ENCODE results near the gene SORBS2. TPM values are rescaled to one million over a fixed set of nuclear protein-coding genes. Genes with fewer than 3 reads are reported as not detected.

Gene SORBS2
- total and polyA plus RNA-seq, 2 of the 8 experiments (the other 6 are each of a cell fraction or from before 2014, with no cell fraction given) = 73.0 to 87.1 TPM

GRCh38 chr4:185662030-185662778 lies 149.8 kb downstream of the SORBS2 start:
- no peak for DNase-seq (ENCODE audit: low read depth in 1 of 2, low spot score in 2 of 2)
- Histone ChIP-seq H2AK5ac (ENCODE audit: low read depth, low read length) (no peak overlapping the region), H3K9ac (replicated peaks in 1 of 4; ENCODE audit: extremely low read depth in 1 of 4, low read depth in 3 of 4, low read length in 3 of 4) (no peak overlapping the region), H2BK15ac (ENCODE audit: low read length) (no peak overlapping the region), H3K23me2 (ENCODE audit: low read depth, low read length) (no peaks in the 10 kb centered on the region), H3K27ac (ENCODE audit: low read depth, low read length) (no peak overlapping the region), H4K91ac (replicated peaks; ENCODE audit: insufficient read length, low read length) (no peak overlapping the region), H4K20me1 (replicated peaks in 1 of 2; ENCODE audit: control insufficient read depth in 1 of 2, insufficient read depth in 2 of 2, low read length in 2 of 2) (no peaks in the 10 kb centered on the region), H3K4me3 (ENCODE audit: extremely low read depth in 1 of 4, insufficient read depth in 2 of 4, low read depth in 3 of 4, low read length in 4 of 4) (no peak overlapping the region), H4K8ac (ENCODE audit: extremely low read depth, insufficient read depth, low read length) (no peak overlapping the region), H2AFZ (ENCODE audit: low read length) (no peak overlapping the region), H3K79me1 (ENCODE audit: low read depth, low read length) (no peaks in the 10 kb centered on the region; the same call in 1 of the 2 replicates), H3K9me3 (ENCODE audit: insufficient read depth in 2 of 2, low read depth in 1 of 2, low read length in 1 of 2) (no peaks in the 10 kb centered on the region), H3K27me3 (replicated peaks in 1 of 4; ENCODE audit: control insufficient read depth in 3 of 4, extremely low read depth in 1 of 4, insufficient read depth in 3 of 4, low read length in 3 of 4) (no peaks in the 10 kb centered on the region), H3K56ac (replicated peaks; ENCODE audit: insufficient read length, low read depth, low read length) (no peak overlapping the region), H2BK120ac (replicated peaks; ENCODE audit: low read depth, low read length) (no peak overlapping the region), H3K36me3 (ENCODE audit: control insufficient read depth in 2 of 4, insufficient read depth in 4 of 4, low read length in 3 of 4) (peaks cover 0 to 22% (median 3%) of the 10 kb centered on the region in 4 experiments; a peak in 4 of 8 replicates), H3K4me2 (ENCODE audit: insufficient read depth in 1 of 2, low read depth in 2 of 2, low read length in 2 of 2) (no peak overlapping the region), H3K18ac (ENCODE audit: extremely low read depth, low read length) (no peak overlapping the region), H2BK20ac (ENCODE audit: low read length) (no peak overlapping the region), H3K23ac (ENCODE audit: insufficient read length) (no peak overlapping the region), H3K4ac (replicated peaks; ENCODE audit: insufficient read length, low read depth, low read length) (no peak overlapping the region), H4K5ac (ENCODE audit: insufficient read length, low read depth, low read length) (no peak overlapping the region), H3K4me1 (replicated peaks in 1 of 4; ENCODE audit: control insufficient read depth in 3 of 4, insufficient read depth in 4 of 4, low read length in 3 of 4) (peaks cover 0 to 4% (median 3%) of the 10 kb centered on the region in 4 experiments; a peak in 5 of 7 replicates), H3K79me2 (ENCODE audit: control insufficient read depth in 1 of 2, insufficient read depth in 2 of 2, low read length in 2 of 2) (no peaks in the 10 kb centered on the region), H2BK12ac (ENCODE audit: low read depth, low read length) (no peak overlapping the region), H3K14ac (ENCODE audit: insufficient read length) (no peak overlapping the region), H2BK5ac (ENCODE audit: low read depth, low read length) (no peak overlapping the region)
- 90% methylated on average over 15 of the region's 15 CpGs; no CpG with 5 or more reads in 1 of the 2 experiments for WGBS, 2 experiments (ENCODE audit: extremely low coverage in 1 of 2, insufficient coverage in 1 of 2, insufficient read length in 1 of 2, insufficient replicate concordance in 2 of 2, low coverage in 1 of 2, low lambda C conversion rate in 2 of 2, missing lambda C conversion rate in 1 of 2)
- no peak for FAIRE-seq
- ChIA-PET CTCF (ENCODE audit: partially characterized antibody) (interaction anchor here (0.8 to 1.2 kb wide), 2 partner anchors 10 to 21 kb away, joined by 3 read pairs; no protein-coding TSS in a partner anchor), POLR2A (ENCODE audit: partially characterized antibody) (no interaction called here)
- no peak for TF ChIP-seq BACH1 (IDR thresholded peaks at IDR 0.05; ENCODE audit: low read length)
